ENCODE measurements around the gene TTI1.
A peak's percentile ranks its signal among the peaks of the same experiment; 100 is the strongest.

TTI1 gene

GRCh38 chr20:38033330-38034107 is at the start of gene TTI1, which contains the start of gene RPRD1B:
Gene TTI1 (minus strand): TSS chr20:38033456. CDS start chr20:38013816, 19,640 bp downstream.
Gene RPRD1B (plus strand): TSS chr20:38033746. CDS start chr20:38033948, 202 bp downstream.
- peak; percentile 81 for DNase-seq

GRCh38 chr20:38082894-38083293 is 49.6 kb upstream of the TTI1 start:
- DNase-seq = no peak

- no peak for DNase-seq
Observed at GRCh38 chr20:38081575-38081974, 48.3 kb upstream of the TTI1 start.

- no peak for DNase-seq
Observed at GRCh38 chr20:38079353-38079752, 46.1 kb upstream of the TTI1 start.

GRCh38 chr20:38078084-38078483 is 44.8 kb upstream of the TTI1 start:
- no peak for DNase-seq

GRCh38 chr20:38076548-38076947 is 43.3 kb upstream of the TTI1 start:
- no peak for DNase-seq

- no peak for DNase-seq
Observed at GRCh38 chr20:38075161-38075998, 42.1 kb upstream of the TTI1 start.

GRCh38 chr20:38073307-38074071 is 40.2 kb upstream of the TTI1 start:
- DNase-seq = peak; percentile 73

- no peak for DNase-seq
Observed at GRCh38 chr20:38072898-38073297, 39.6 kb upstream of the TTI1 start.

GRCh38 chr20:38067717-38068365 is 34.6 kb upstream of the TTI1 start:
- DNase-seq = no peak

- no peak for DNase-seq
Observed at GRCh38 chr20:38066969-38067716, 33.9 kb upstream of the TTI1 start.

- DNase-seq = no peak
Observed at GRCh38 chr20:38065764-38066375, 32.6 kb upstream of the TTI1 start.

- no peak for DNase-seq
Observed at GRCh38 chr20:38063911-38064530, 30.8 kb upstream of the TTI1 start.

- DNase-seq = no peak
Observed at GRCh38 chr20:38062890-38063289, 29.6 kb upstream of the TTI1 start.

- no peak for DNase-seq
Observed at GRCh38 chr20:38061109-38061508, 27.9 kb upstream of the TTI1 start.

- peak; percentile 5 for DNase-seq
Observed at GRCh38 chr20:38060536-38060935, 27.3 kb upstream of the TTI1 start.

GRCh38 chr20:38059832-38060231 is 26.6 kb upstream of the TTI1 start:
- DNase-seq = no peak

GRCh38 chr20:38057351-38057972 is 24.2 kb upstream of the TTI1 start:
- peak; percentile 22 for DNase-seq

GRCh38 chr20:38055848-38056247 is 22.6 kb upstream of the TTI1 start:
- DNase-seq = no peak

GRCh38 chr20:38055294-38055693 is 22.0 kb upstream of the TTI1 start:
- DNase-seq = no peak

All from kidney glomerular epithelial cell (primary cell).